Stomach (tissue), 9 donors: ENCODE data around the gene ATP13A3. TPM values are rescaled to one million over a fixed set of nuclear protein-coding genes. Genes with fewer than 3 reads are reported as not detected.

Source experiments
- DNase-seq, 2 donors: peaks; one replicate each; pipeline versions ENCODE4 v3.0.0 to v3.0.0-alpha.2; 2013 to 2019
- H3K27ac ChIP-seq, 5 donors: fragments of 200-600 bp in 4 of 5; sonication (generic) in 4 of 5; one replicate each; pipeline ENCODE4 v1.5.1; 2013 to 2019; ENCODE audit warnings: mild to moderate bottlenecking in 1 of 5, moderate library complexity in 1 of 5
- H3K27me3 ChIP-seq, 3 donors: fragments of 200-600 bp; sonication (generic); one replicate each; pipeline ENCODE4 v1.5.1; 2017 to 2019; ENCODE audit warnings: mixed run types in 1 of 3
- H3K36me3 ChIP-seq, 4 donors: fragments of 200-600 bp; sonication (generic); 1 replicate in 3 of 4; 2 replicates in 1 of 4; pipeline ENCODE4 v1.5.1; 2016 to 2019
- H3K4me1 ChIP-seq, 4 donors: fragments of 200-600 bp; sonication (generic); one replicate each; pipeline ENCODE4 v1.5.1; 2016 to 2019
- H3K4me3 ChIP-seq, 4 donors: fragments of 200-600 bp; sonication (generic) in 3 of 4; one replicate each; pipeline ENCODE4 v1.5.1; 2016 to 2019; ENCODE audit warnings: mild to moderate bottlenecking in 1 of 4
- H3K9me3 ChIP-seq, 4 donors: fragments of 200-600 bp; sonication (generic); one replicate each; pipeline ENCODE4 v1.5.1; 2016 to 2019
- CTCF ChIP-seq, 7 experiments: fragments of 450-650 bp in 4 of 7; fragments of 200-600 bp in 3 of 7; sonication (generic) in 3 of 7; IDR thresholded peaks; one replicate each; pipeline ENCODE4 v1.5.1; 2016 to 2019; ENCODE audit warnings: antibody characterized with exemption in 7 of 7, control low read depth in 2 of 7, mild to moderate bottlenecking in 1 of 7
- EP300 ChIP-seq: sonication (generic); formaldehyde crosslinking; IDR thresholded peaks from one replicate; pipeline ENCODE4 v1.6.1; 2017; ENCODE audit warnings: antibody characterized with exemption
- POLR2A ChIP-seq, 4 donors: fragments of 450-650 bp; IDR thresholded peaks; one replicate each; pipeline ENCODE4 v1.6.1; 2016; ENCODE audit warnings: antibody characterized with exemption in 4 of 4, control low read depth in 2 of 4, mild to moderate bottlenecking in 1 of 4, moderate library complexity in 1 of 4
- POLR2AphosphoS5 ChIP-seq, 3 donors: sonication (generic); formaldehyde crosslinking; IDR thresholded peaks; one replicate each; pipeline ENCODE4 v1.6.1; 2016; ENCODE audit warnings: antibody characterized with exemption in 3 of 3
- WGBS, 5 donors: extraction: QIAGEN DNeasy Blood & Tissue Kit in 3 of 5; methylation state at CpG; one replicate each; pipeline versions ENCODE4 v1.1.5 to v1.1.7; 2013 to 2018; 5-methylcytosine and 5-hydroxymethylcytosine counted together
- intact Hi-C: fragments of 100-400 bp; cut with DNase I; formaldehyde crosslinking; loops from one replicate; pipeline ENCODE4 v1.15.1; 2023; ENCODE audit warnings: low total_unique reads
- polyA plus RNA-seq, 3 donors: library from polyadenylated mRNA; stranded (reverse); fragments of 200-250 nt; gene quantifications; one replicate each; pipeline ENCODE4 v1.2.3, GENCODE V29; 2013
- total RNA-seq, 5 donors: library from RNA; depleted of rRNA; stranded (reverse); fragments of >200 nt; gene quantifications; one replicate each; pipeline versions ENCODE4 v1.1.0 to v1.2.3, GENCODE V29; 2014 to 2016
- donor health status: healthy with polysubstance abuse.
- donor health status: Bipolar disorder and iron deficiency.
- donor health status: healthy.

The ATP13A3 gene
- total and polyA plus RNA-seq, 8 donors, result 11.2 to 332 (median 21.4) TPM

- 83 to 95% (median 88%) methylated on average over 4 of the region's 4 CpGs for WGBS, 5 donors
- intact Hi-C loops, result no loop called here
- Histone ChIP-seq H3K4me1 (peaks cover 3 to 57% (median 35%) of the 10 kb centered on the region in 4 donors), H3K36me3 (peaks cover 0 to 8% (median 4%) of the 10 kb centered on the region in 4 donors), H3K27ac (no peak overlapping the region), H3K4me3 (no peak overlapping the region), H3K27me3 (no peaks in the 10 kb centered on the region), H3K9me3 (no peaks in the 10 kb centered on the region)
- TF ChIP-seq CTCF (IDR thresholded peaks at IDR 0.05) (no peak), POLR2AphosphoS5 (IDR thresholded peaks at IDR 0.05) (no peak), EP300 (no peak), POLR2A (IDR thresholded peaks at IDR 0.05) (no peak)
- DNase-seq, result no peak
Observed at GRCh38 chr3:194475978-194476377, 10.8 kb downstream of the ATP13A3 start.

- Histone ChIP-seq H3K9me3 (no peaks in the 10 kb centered on the region), H3K27me3 (no peaks in the 10 kb centered on the region), H3K27ac (no peak overlapping the region), H3K4me1 (peaks cover 3 to 57% (median 34%) of the 10 kb centered on the region in 4 donors), H3K36me3 (peaks cover 0 to 8% (median 4%) of the 10 kb centered on the region in 4 donors), H3K4me3 (no peak overlapping the region)
- no peak for DNase-seq
- intact Hi-C loops, result no loop called here
- TF ChIP-seq EP300 (no peak), POLR2A (IDR thresholded peaks at IDR 0.05) (no peak), POLR2AphosphoS5 (IDR thresholded peaks at IDR 0.05) (no peak), CTCF (IDR thresholded peaks at IDR 0.05) (no peak)
- 66 to 77% (median 72%) methylated on average over 4 of the region's 4 CpGs for WGBS, 5 donors
Observed at GRCh38 chr3:194475138-194475932, 11.5 kb downstream of the ATP13A3 start.

- Histone ChIP-seq H3K9me3 (no peaks in the 10 kb centered on the region), H3K36me3 (peaks cover 0 to 8% (median 4%) of the 10 kb centered on the region in 4 donors), H3K27ac (no peak overlapping the region), H3K4me3 (no peak overlapping the region), H3K4me1 (peaks cover 0 to 55% (median 31%) of the 10 kb centered on the region in 4 donors), H3K27me3 (no peaks in the 10 kb centered on the region)
- no peak for DNase-seq
- intact Hi-C loops, result loop anchor here (5.0 kb wide), 1 partner anchor 123 kb away; no protein-coding TSS in a partner anchor
- 70 to 78% (median 72%) methylated on average over 7 of the region's 7 CpGs for WGBS, 5 donors
- TF ChIP-seq POLR2AphosphoS5 (IDR thresholded peaks at IDR 0.05) (no peak), CTCF (IDR thresholded peaks at IDR 0.05) (no peak), POLR2A (IDR thresholded peaks at IDR 0.05) (no peak), EP300 (no peak)
Observed at GRCh38 chr3:194474675-194475074, 12.1 kb downstream of the ATP13A3 start.

GRCh38 chr3:194472290-194472920 is 14.4 kb downstream of the ATP13A3 start:
- 70 to 77% (median 73%) methylated on average over 4 of the region's 4 CpGs for WGBS, 5 donors
- Histone ChIP-seq H3K27me3 (no peaks in the 10 kb centered on the region), H3K27ac (no peak overlapping the region), H3K4me3 (no peak overlapping the region), H3K9me3 (no peaks in the 10 kb centered on the region), H3K4me1 (peaks cover 0 to 59% (median 31%) of the 10 kb centered on the region in 4 donors), H3K36me3 (no peaks in the 10 kb centered on the region)
- TF ChIP-seq POLR2A (IDR thresholded peaks at IDR 0.05) (no peak), CTCF (IDR thresholded peaks at IDR 0.05) (peak in 6 of 7 experiments; percentile 31 to 98 (median 94))
- intact Hi-C loops, result loop anchor here (5.0 kb wide), 1 partner anchor 125 kb away; no protein-coding TSS in a partner anchor
- peak in 1 of 2 donors; percentile 79 for DNase-seq
